Activated CD8-positive, alpha-beta memory T cell treated with anti-CD3 and anti-CD28 coated beads for 4 hours (primary cell): ENCODE measurements around the gene MFSD6.

Experiments used
- DNase-seq, 2 donors: peaks; one replicate each; pipeline ENCODE4 v3.0.0-alpha.2; 2020; ENCODE audit warnings: low read depth in 2 of 2

The MFSD6 gene

DNA sequence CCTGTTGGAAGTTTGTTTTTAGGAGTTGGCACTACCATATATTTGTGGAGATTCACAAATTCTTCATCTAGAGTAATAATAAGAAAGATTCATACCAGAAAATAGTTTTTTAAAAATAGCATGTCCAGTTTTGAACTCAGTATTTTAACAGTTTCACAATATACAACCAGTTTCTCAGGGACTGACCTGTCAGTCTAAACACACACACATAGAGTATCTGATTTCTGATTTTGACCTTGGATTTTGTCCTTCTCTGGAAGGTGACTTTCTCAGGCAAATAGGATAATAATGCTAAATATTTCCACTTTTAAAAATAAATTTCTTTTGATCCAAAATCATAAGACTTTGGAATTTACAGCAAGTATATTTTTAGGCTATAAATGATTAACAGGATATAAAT is 32.0 kb downstream of the MFSD6 start:
- no peak for DNase-seq

DNA sequence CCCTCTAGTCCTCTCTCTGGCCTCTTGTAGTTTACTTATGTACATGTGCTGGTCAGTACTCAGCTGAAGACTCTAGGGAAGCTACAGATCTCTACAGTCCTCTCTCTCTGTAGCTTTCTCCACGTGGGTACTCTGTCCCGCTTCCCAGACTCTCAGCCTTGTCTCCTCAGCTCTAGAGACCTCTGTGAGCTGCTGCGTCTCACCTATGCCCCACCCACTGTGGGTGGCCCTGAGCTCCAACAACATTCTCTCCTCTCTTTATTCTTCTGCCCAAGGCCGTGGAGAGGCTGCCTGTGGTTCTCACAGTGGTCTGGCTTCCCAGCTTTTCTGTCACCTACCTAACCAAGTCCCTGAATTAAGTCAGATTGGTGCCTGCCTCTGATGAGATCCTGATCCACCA is 33.4 kb downstream of the MFSD6 start:
- DNase-seq = no peak

DNA sequence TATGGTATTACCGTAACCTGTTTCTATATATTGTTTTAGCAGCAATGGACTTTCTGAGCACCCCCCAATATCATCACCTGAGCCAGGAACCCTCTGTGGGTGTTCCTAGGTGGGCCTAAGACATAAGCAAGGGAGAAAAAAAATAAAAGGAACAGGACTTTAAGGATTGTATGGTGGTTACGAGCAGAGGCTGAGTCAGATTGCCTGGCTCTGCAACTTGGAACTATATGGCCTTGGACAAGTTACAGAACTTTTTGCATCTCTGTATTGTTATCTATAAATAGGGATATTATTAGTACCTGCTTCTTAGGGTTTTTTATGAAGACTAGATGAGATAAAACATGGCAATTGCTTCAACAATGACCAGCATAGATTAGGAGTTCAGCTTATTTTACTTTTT is 34.9 kb downstream of the MFSD6 start:
- no peak for DNase-seq

DNA sequence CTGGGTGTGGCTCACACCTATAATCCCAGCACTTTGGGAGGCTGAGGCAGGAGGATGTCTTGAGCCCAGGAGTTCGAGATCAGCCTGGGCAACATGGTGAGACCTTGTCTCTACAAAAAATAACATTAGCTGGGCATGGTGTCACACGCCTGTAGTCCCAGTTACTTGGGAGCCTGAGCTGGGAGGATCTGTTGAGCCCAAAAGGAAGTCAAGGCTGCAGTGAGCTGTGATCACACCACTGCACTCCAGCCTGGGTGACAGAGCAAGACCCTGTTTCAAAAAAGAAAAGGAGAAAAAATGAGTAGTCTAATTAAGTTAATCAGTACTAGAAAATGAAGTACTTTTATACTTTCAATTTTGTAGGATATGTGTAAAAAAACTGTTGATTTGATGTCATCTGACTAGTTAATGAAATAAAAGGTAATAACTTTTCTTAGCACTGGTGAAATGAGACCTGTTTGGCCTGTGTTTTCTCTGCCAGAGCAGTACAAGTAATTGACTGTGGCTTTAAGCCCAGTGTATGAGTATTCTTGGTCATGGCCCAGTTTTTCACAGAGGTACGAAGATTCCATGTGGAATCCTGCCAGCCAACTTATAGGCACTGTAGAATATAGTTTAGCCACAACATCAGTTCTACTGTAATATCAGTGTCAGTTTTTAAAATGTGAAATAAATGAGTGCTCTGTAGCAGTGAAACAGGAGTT is 35.8 kb downstream of the MFSD6 start:
- no peak for DNase-seq

DNA sequence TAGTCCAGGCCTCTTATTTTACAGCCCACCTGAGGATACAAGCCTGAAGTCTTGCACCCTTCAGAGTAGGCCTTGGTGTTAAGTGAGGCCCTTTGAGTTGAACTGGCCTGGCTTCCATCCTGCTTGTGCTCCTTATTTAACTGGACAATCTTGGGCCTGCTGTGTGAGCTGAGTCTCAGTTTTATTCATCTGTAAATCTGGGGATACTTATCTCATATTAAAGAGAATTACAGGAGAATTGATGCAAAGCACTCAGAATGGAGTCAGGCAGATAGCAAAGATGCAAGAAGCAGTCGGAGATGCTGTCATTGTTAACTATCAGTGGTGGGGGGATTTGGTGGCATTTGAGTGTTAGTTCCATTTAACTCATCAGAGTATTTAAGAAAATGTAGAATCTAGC is 36.8 kb downstream of the MFSD6 start:
- no peak for DNase-seq

DNA sequence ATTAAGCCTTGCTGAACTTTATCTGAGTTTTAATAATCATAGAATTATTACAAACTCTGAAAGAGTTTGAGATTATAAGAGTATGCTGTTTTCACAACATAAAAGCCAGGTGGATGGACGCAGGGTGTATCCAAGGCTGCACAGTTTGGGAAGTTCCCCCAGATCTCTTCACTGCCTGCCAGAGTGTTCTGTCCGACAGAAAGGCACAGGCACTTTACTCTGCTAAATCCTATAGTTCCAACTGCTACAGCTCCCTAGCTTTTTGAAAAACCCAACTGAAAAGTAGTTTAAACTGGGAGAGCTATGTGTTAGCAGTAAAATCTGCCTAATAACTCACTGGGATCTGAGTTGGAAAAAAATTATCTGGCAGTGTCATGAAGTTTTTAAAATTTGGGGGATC is 38.0 kb downstream of the MFSD6 start:
- DNase-seq = no peak

DNA sequence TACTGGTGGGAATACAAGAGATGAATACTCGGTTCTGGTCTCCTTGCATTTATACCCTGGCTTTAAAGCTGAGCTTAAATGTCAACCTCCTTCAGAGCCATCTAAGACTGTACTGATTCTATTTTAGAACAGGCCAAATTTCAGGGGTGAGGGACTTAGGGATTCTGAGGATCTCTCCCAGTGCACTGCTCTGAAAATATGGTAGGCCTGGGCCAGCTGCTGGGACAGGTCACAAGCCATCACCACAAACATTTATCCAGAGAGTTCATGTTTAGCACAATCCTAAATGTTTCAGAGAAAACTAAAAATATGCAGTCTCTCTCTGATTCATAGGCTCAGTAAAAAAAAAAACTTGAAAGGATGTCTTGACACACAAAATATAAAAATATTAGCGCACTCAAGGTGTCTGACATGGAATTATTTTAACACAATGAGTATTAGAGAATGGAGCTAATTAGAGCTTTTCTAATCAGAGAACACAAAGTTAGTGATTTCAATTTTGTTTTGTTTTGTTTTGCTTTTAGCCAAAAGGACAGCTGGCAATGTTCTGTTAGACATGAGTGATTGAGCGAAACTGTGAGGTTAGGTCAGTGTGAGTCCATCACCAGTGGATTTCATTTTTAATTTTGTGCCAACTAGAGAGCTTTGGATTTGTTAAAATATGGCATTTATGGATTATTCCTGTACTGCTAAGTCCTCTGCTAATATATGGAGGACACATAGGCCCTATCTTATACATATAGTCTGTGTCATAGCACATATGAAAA is 38.8 kb downstream of the MFSD6 start:
- no peak for DNase-seq

DNA sequence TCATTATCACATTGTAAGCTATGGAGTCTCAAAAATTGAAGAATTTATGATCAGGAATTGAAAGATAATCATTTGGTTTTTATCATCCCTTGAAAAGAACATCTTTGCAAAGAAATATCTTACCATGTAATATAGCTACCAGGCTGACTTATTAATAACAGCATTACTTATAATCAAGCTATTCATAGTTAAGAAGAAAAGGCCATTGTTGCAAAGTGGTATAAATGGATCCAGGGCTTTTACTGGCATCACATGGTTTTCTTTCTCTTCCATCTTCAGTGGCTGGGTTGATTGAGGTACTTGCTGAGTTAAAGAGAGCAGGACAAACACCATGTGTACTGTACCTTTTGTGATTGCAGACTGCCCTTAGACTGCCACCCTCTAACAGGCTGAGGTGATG is 39.6 kb downstream of the MFSD6 start:
- no peak for DNase-seq

DNA sequence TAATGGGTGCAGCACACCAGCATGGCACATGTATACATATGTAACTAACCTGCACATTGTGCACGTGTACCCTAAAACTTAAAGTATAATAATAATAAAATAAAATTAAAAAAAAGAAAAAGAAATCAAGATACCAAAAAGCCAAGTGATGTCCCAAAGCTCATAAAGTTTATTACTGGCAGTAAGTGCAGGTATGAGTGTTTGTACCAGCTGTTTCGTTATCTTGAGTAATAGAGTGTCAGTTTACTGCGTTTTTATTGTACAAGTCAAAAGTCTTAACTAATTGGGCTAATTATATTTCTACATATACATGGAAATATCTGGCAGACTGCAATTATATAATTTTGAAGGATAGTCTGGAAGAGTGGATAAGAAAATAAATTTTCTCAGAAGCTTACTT is 41.8 kb downstream of the MFSD6 start:
- no peak for DNase-seq

DNA sequence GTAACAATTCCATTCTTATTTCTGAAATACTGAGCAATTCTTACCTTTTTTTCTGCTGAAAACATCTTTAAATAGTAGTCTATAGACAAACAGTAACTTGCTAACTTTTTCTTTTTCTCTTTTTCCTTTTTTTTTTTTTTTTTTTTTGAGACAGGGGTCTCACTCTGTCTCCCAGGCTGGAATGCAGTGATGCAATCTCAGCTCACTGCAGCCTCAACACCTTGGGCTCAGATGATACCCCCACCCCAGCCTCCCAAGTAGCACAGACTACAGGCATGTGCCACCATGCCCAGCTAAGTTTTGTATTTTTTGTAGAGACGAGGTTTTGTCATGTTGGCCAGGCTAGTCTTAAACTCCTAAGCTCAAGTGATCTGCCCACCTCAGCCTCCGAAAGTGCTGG is 42.2 kb downstream of the MFSD6 start:
- no peak for DNase-seq

DNA sequence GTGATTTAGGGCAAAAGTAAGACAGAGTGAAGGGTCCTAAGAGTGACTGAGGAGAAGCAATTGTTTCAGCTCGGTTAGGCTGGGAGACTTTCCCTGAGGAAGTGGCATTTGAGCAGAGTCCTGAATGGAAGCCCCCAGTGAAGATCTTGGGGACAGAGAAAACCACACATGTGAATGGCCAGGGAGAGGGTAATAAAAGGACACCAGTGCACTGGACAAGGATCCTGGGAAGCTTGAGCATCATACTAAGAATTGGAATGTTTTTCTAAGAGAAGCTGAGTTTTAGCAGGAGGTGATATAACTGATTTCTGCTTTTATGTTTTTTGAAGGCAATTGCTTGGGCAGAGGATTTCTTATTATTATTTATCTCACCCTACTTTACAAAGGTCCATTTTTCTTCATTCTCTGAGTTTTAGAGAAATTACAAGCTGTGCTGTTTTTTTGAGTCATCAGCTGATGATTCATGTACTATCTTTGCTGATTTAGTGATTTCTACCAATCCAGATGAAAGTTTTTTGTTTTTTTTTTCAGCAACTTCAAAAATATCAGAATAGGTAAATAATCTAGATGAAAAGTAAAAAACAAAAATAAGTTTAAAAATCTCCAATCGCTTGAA is 43.5 kb downstream of the MFSD6 start:
- no peak for DNase-seq

DNA sequence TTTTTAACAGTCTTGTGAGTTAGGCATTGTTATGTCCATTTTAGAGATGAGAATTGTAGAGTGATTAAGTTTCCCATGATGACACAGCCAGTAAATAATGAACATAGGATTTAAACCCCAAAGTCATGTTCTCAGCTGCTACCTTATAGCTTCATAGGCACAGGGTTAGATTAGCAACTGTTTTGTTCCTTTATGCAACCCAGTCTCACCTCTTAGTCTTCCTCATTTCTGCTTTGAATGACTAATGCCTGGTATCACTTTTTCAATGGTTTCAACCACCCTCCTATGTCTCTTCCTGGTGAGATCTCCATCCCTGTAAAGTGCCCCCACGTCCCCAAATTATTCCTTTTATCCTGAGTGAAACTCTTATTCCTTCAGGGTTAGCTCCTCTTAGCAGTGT is 44.3 kb downstream of the MFSD6 start:
- no peak for DNase-seq

DNA sequence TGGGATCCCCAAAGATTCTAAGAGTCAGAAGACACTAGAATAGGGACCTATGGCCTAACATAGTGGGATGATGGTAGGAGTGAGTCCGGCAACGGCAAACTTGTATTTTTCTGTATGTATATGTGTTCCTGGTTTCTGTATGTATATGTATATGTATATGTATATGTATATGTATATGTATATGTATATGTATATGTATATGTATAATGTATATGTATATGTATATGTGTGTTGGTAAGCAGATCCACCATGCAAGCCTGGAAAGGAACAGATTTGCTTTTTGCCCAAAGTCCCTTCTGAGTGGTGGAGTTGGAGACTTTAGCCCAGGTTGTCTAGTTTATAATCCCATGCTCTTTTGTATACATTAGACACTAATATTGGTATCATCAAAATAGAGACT is 46.6 kb downstream of the MFSD6 start:
- no peak for DNase-seq

DNA sequence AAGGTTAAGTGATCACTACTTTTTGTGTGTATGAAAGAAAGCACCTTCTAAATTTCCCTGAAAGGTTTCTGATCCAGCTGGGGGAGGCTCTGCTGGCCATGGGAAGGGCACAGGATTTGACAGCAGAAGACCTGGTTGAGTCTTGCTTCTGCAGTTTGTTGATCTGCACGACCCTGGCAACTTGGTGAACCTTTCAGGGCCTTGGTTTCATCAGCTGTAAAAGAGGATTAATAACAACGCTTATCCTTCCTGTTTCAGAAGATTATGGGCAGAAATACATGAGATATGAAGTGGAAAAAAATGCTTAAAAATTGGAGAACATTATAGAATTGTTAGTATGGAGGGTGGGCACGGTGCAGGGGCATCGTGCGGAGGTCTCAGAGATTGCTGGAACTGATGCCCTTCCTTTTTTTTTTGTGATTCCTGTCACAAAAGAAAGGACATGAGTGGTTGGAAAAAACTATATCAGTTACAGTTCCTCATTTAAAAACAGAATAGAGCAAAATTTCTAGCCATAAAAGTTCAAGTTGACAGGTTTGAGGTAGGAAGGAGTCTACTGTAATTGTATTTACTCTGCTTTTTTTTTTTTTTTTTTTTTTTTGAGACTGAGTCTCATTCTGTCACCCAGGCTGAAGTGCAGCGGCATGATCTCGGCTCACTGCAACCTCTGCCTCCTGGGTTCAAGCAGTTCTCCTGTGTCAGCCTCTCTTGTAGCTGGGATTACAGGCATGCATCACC is 47.4 kb downstream of the MFSD6 start:
- no peak for DNase-seq

DNA sequence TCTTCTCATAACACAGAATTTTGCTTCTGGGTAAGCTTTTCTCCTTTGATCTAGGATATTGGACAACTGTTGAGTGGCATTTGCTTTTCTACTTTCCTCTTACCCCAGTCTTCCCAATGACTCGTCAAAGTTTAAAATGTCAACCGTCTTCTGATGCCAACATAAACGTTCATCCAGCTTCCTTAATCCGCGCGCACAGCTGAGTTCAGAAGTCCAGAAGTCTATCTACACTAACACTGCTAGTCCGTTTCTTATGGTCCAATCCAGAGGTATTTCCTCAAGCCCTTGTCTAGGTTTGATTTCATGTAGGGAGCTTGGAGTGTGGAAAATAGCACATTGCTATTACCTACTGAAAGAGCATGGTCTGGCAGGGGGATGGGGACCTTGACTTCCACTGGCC is 48.7 kb downstream of the MFSD6 start:
- no peak for DNase-seq

DNA sequence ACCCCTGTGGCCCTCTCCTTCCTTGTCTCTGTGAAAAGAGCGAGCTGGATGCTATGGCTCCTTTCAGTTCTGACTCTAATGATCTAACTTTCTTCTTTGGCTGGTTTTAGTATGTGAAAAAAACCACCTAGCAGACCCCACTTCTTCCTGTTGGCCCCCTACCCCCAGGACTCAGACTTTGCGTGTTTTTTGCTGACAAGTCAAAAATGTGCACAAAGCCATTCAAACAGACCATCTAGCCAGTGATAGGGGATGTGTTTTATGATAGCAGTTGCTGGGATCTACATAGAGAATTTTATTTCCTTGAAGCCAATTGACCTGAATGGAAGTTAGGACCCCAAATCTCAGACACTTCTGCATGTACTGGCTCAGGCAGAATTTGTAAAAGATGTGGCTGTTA is 49.1 kb downstream of the MFSD6 start:
- DNase-seq = no peak

DNA sequence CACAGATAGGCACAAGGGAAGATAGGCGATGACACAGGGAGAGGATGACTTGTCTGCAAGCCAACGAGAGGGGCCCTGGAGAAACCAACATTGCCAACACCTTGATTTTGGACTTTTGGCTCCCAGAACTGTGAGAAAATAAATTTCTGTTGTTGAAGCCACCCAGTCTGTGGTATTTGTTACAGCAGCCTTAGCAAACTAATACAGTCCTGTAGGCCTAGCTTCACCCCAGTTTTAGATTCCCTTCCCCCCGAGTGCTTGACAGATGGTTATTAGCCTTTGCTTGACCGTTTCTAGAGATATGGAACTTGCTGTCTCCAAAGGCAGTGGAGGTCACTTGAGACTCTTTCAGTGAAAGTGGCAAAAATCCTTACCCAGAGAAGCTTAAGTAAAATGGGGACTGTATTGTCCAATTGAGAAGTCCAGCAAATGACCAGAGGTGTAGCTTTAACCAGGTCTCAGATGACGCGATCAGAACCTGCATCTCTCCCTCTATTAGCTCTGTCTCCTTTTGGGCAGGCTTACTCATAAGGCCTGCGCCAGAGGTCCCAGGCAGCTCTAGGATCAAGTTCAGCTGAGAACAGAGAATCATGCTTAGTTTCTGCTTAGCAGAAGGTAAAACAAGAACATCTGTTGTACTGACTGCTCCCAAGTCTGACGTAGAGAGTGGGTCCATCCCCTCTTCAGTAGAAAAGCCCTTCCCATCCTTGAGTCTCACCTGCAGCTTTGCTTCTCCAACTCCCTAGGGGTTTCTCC is 50.4 kb downstream of the MFSD6 start:
- DNase-seq = no peak

DNA sequence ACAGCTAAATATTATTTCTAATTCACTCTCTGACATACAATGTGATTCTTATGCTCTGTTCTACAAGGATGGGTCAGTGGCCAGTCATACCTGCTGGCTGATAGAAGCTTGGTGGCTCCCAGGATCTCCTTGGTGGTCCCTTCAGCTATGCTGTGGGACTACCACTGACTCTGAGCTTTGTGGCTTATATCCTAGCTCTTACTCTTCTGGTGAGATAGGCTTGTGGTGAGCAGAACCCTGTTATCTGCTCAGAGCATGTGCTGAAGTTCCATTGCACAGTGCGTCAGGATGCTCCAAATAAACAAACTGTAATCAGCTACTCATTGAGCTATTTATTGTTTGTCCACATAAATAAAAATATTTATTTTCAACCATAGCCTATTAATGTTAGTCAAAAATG is 51.7 kb downstream of the MFSD6 start:
- DNase-seq = no peak

DNA sequence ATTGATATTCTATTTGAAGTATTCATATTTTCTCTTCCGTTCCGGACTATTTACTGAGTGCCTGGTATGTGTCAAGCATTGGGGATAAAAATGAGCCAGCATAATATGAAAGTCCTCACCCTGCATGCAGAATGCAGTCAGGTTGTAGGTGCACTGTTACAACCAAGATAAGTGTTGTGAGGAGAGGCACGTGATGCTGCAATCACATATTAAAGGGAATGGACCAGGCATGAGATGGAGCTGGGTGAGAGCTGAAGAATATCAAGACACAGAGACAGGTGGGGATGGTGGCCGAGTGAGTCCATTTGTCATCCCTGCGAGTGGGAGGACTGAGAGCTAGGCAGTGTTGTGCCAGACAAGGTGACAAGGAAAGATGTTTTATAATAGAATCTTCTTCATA is 52.3 kb downstream of the MFSD6 start:
- no peak for DNase-seq

DNA sequence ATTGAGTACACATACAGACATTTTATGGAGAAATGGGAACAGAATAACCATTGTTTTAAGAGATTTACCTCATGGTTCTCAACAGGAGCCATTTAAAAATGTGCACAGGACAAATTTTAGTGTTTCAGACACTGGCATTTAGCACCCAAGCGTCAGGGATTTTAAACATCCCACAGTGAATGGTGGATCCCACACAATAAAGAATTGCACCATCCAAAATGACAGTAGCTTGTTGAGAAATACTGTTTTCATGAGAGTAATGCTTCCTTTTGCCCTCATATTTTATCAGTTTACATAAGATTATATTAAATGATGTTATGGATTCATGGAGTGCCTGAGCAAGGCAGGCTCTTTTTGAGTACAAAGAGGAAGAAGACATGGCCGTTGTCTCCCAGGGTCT is 54.0 kb downstream of the MFSD6 start:
- DNase-seq = no peak

DNA sequence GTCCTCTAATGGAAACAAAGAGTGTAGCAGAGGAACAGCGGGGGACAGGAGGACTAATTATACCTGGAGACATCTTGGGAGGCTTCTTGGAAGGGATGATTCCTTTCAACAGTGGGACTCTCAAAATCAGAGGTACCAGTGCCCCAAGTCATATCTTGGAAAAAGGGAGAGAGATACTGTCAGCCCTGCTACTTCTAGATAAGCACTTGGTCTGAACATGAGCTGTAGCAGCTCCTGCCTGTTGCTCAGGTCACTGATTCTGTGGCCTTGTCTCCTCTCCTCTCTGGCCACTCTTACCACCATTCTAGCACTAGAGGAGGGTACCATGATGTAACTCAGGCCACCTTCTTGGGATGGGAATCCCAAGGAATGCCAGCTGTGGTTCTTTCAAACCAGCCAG is 54.5 kb downstream of the MFSD6 start:
- no peak for DNase-seq

DNA sequence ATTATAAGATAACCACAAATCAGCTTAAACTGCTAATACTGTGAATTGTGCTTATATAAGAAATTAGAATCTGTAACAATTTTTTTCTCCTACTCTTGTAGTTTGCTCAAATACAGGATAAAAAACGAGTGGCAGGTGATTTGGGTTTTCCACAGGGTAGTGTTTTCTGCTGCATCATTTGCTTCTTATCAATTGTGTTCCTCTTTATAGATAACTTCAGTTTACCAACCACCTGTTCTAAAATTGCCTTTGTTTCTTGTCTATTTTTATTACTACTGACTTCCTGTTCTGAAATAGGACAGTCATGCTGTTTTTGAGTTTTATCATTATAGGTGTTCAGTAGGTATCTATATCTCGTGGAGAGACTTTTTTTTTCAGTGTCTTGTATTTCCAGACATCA is 56.9 kb downstream of the MFSD6 start:
- DNase-seq = no peak
